Osteoblast (primary cell): ENCODE data around the gene NOS3. TPM values are rescaled to one million over a fixed set of nuclear protein-coding genes. Genes with fewer than 3 reads are reported as not detected.

ENCODE experiments used
- DNase-seq: peaks from one replicate; pipeline ENCODE4 v3.0.0; 2011; ENCODE audit warnings: low spot score, mixed read lengths; ENCODE audit not compliant: insufficient read length; ENCODE audit errors: missing footprints
- H2AFZ ChIP-seq: 2 replicates; pipeline ENCODE4 v1.6.0; 2011; ENCODE audit warnings: mild to moderate bottlenecking, low read length
- H3K27ac ChIP-seq: 2 replicates; pipeline ENCODE4 v1.5.1; 2011; ENCODE audit warnings: mild to moderate bottlenecking, low read depth, low read length, moderate library complexity
- H3K27me3 ChIP-seq: 2 replicates; pipeline ENCODE4 v1.6.0; 2012; ENCODE audit warnings: mild to moderate bottlenecking, control low read depth, inconsistent platforms, low read length, moderate library complexity; ENCODE audit not compliant: insufficient read depth
- H3K36me3 ChIP-seq: 2 replicates; pipeline ENCODE4 v1.5.1; 2011; ENCODE audit warnings: mild to moderate bottlenecking, low read length, control low read depth, moderate library complexity; ENCODE audit not compliant: insufficient read depth
- H3K4me1 ChIP-seq: 2 replicates; pipeline ENCODE4 v1.5.1; 2011; ENCODE audit warnings: mild to moderate bottlenecking, low read length, control low read depth, moderate library complexity; ENCODE audit not compliant: insufficient read depth
- H3K4me2 ChIP-seq: 2 replicates; pipeline ENCODE4 v1.6.0; 2011; ENCODE audit warnings: mild to moderate bottlenecking, low read length; ENCODE audit not compliant: insufficient read depth
- H3K4me3 ChIP-seq: fragments of 200-600 bp; sonication (generic); 3 replicates; pipeline ENCODE4 v1.5.1; 2012; ENCODE audit warnings: mild to moderate bottlenecking, low read length, inconsistent platforms; ENCODE audit not compliant: insufficient read depth
- H3K79me2 ChIP-seq: 2 replicates; pipeline ENCODE4 v1.6.0; 2012; ENCODE audit warnings: mild to moderate bottlenecking, low read length, control low read depth, inconsistent platforms; ENCODE audit not compliant: insufficient read depth
- H3K9me3 ChIP-seq: 2 replicates; pipeline ENCODE4 v1.5.1; 2011; ENCODE audit warnings: low read depth, low read length, control low read depth
- H4K20me1 ChIP-seq: 2 replicates; pipeline ENCODE4 v1.6.0; 2012; ENCODE audit warnings: mild to moderate bottlenecking, low read length, control low read depth; ENCODE audit not compliant: insufficient read depth
- total RNA-seq: library from RNA; depleted of rRNA; stranded (reverse); fragments of >200 nt; gene quantifications from 2 replicates; pipeline ENCODE4 v1.2.3, GENCODE V29; 2012
- TF ChIP-seq, protein P1 (sequence below): IDR thresholded peaks from 2 replicates; pipeline ENCODE4 v1.5.1; 2011; ENCODE audit warnings: mild to moderate bottlenecking, low read depth, low read length, moderate library complexity; ENCODE audit errors: extremely low read depth

The NOS3 gene
- total RNA-seq, 1 donor: not detected

DNA sequence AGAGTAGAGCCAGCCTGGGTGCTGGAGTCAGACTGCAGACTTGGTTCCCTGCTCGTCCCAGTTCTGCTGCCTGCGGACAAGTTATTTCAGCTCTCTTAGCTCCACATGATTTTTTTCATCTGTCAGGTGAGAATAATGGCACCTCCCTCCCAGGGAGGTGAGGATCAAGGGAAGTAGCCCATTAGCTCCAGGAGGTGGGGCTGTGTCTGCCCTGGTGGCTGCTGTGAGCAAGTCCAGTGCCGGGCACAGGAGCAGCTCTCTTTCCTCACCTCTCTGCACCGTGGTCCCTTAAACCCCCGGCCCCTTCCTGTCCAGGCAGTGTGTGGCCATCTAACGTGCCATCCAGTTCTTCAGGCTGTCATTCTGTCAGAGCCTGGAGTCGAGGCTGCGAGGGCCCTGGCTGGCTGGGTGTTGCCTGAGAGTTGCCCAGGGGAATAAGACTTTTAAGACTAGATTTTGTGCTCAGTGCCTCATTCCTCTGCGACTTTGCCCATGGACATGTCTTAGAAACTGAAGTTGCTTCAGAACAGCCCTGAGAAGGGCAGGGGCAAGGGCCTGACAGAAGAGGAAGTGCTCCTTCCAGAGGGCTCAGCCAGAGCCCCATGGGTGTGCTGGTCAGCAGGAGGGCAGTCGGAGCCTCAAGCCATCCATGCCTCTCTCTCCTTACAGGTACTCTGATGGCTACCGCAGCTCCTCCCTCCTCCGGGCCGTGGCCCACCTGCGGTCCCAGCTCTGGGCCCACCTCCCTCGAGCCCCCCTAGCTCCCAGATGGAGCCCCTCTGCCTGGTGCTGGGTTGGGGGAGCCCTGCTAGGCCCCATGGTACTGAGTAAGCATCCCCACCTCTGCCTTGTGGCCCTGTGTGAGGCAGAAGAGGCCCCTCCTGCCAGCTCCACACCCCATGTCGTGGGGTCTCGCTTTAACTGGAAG, 42.4 kb downstream of the NOS3 start:
- no peaks in the 10 kb centered on the region for H4K20me1 ChIP-seq
- peaks cover 26% of the 10 kb centered on the region for H3K36me3 ChIP-seq
- peaks cover 2% of the 10 kb centered on the region for H3K4me1 ChIP-seq
- DNase-seq: no peak
- H3K4me2 ChIP-seq: no peak overlapping the region
- H3K79me2 ChIP-seq: peaks cover 14% of the 10 kb centered on the region
- H2AFZ ChIP-seq: no peak overlapping the region
- H3K27me3 ChIP-seq: no peaks in the 10 kb centered on the region
- no peaks in the 10 kb centered on the region for H3K9me3 ChIP-seq
- TF ChIP-seq, protein P1, sequence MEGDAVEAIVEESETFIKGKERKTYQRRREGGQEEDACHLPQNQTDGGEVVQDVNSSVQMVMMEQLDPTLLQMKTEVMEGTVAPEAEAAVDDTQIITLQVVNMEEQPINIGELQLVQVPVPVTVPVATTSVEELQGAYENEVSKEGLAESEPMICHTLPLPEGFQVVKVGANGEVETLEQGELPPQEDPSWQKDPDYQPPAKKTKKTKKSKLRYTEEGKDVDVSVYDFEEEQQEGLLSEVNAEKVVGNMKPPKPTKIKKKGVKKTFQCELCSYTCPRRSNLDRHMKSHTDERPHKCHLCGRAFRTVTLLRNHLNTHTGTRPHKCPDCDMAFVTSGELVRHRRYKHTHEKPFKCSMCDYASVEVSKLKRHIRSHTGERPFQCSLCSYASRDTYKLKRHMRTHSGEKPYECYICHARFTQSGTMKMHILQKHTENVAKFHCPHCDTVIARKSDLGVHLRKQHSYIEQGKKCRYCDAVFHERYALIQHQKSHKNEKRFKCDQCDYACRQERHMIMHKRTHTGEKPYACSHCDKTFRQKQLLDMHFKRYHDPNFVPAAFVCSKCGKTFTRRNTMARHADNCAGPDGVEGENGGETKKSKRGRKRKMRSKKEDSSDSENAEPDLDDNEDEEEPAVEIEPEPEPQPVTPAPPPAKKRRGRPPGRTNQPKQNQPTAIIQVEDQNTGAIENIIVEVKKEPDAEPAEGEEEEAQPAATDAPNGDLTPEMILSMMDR: no peak
- no peak overlapping the region for H3K4me3 ChIP-seq
- no peak overlapping the region for H3K27ac ChIP-seq

GRCh38 chr7:151033864-151034249, 43.0 kb downstream of the NOS3 start:
- TF ChIP-seq, protein P1: no peak
- Histone ChIP-seq H3K27me3 (no peaks in the 10 kb centered on the region), H3K27ac (no peak overlapping the region), H3K79me2 (peaks cover 14% of the 10 kb centered on the region), H3K4me3 (no peak overlapping the region), H2AFZ (no peak overlapping the region), H3K36me3 (peaks cover 26% of the 10 kb centered on the region), H3K4me2 (no peak overlapping the region), H4K20me1 (no peaks in the 10 kb centered on the region), H3K9me3 (no peaks in the 10 kb centered on the region), H3K4me1 (peaks cover 8% of the 10 kb centered on the region)
- no peak for DNase-seq

GRCh38 chr7:151034312-151035025, 43.7 kb downstream of the NOS3 start:
- H3K27ac ChIP-seq: no peak overlapping the region
- H2AFZ ChIP-seq: no peak overlapping the region
- peaks cover 26% of the 10 kb centered on the region for H3K36me3 ChIP-seq
- no peaks in the 10 kb centered on the region for H3K9me3 ChIP-seq
- H3K4me2 ChIP-seq: no peak overlapping the region
- TF ChIP-seq, protein P1: no peak
- no peaks in the 10 kb centered on the region for H4K20me1 ChIP-seq
- no peak overlapping the region for H3K4me3 ChIP-seq
- peaks cover 12% of the 10 kb centered on the region for H3K4me1 ChIP-seq
- no peaks in the 10 kb centered on the region for H3K27me3 ChIP-seq
- DNase-seq: no peak
- peaks cover 12% of the 10 kb centered on the region for H3K79me2 ChIP-seq
